Measurements from ENCODE around the gene TRIM3. TPM values are rescaled to one million over a fixed set of nuclear protein-coding genes. Genes with fewer than 3 reads are reported as not detected.

The TRIM3 gene
- total RNA-seq, 1 donor from 2014 or later: 22.0 TPM

DNA sequence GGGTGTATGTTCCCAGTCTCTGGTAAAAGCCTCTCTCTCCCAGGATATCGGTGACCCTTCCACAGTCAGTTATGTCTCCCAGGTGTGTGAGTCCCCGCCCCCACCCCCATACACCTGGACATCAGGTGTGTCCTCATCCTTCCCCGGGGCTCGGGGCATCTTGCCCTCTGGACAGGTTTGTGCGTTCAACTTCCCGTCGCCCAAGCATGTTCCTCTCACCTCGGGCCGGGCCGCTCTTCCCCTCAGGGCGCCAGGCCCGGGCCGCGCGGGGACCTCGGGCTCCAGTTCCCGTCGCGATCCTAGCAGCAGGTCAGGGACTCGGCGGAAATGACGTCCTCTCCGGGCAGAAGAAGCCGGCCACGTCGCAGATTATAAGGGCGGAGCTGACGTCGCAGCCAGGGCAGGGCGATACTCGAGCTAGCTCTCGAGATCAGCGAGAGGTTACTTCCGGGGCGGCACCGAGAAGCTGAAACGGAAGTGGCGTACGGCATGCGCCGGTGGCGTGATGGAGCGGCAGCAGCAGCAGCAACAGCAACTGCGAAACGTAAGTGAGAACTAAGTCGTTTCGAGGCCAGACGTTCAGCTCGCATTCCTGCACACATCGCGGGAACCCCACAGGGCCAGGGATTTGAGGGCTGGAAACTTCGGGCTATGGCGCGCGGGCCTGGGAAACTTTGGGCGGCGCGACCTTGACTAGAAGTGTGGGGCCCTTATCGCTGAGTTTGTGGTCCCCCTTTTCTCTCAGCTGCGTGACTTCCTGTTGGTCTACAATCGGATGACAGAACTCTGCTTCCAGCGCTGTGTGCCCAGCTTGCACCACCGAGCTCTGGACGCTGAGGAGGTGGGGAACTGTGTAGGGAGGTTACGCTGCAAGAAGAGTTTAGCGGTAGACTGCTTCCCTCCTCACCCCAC, 7.5 kb upstream of the TRIM3 start, which contains the start of the genes ARFIP2 and TIMM10B:
Gene ARFIP2 (minus strand): TSS at position 320 of the 912 bp plus-strand sequence. CDS start 910 bp downstream, outside the sequence.
Gene TIMM10B (plus strand): TSS at position 490 of the 912 bp plus-strand sequence. CDS start 16 bp downstream, at position 506.
- Histone ChIP-seq H3K27me3 (no peaks in the 10 kb centered on the region), H3K9me3 (no peaks in the 10 kb centered on the region), H3K4me3 (peak within 1 kb of the TSS; percentile 72), H3K27ac (peak within 1 kb of the TSS; percentile 89), H3K4me1 (peaks cover 26% of the 10 kb centered on the region), H3K36me3 (peaks cover 62% of the 10 kb centered on the region)
- TF ChIP-seq, protein P1, sequence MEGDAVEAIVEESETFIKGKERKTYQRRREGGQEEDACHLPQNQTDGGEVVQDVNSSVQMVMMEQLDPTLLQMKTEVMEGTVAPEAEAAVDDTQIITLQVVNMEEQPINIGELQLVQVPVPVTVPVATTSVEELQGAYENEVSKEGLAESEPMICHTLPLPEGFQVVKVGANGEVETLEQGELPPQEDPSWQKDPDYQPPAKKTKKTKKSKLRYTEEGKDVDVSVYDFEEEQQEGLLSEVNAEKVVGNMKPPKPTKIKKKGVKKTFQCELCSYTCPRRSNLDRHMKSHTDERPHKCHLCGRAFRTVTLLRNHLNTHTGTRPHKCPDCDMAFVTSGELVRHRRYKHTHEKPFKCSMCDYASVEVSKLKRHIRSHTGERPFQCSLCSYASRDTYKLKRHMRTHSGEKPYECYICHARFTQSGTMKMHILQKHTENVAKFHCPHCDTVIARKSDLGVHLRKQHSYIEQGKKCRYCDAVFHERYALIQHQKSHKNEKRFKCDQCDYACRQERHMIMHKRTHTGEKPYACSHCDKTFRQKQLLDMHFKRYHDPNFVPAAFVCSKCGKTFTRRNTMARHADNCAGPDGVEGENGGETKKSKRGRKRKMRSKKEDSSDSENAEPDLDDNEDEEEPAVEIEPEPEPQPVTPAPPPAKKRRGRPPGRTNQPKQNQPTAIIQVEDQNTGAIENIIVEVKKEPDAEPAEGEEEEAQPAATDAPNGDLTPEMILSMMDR (IDR thresholded peaks at IDR 0.05): no peak
- peak; percentile 96 for ATAC-seq
- intact Hi-C loops (cut with DNase I): no loop called here
- peak; percentile 99 for DNase-seq

DNA sequence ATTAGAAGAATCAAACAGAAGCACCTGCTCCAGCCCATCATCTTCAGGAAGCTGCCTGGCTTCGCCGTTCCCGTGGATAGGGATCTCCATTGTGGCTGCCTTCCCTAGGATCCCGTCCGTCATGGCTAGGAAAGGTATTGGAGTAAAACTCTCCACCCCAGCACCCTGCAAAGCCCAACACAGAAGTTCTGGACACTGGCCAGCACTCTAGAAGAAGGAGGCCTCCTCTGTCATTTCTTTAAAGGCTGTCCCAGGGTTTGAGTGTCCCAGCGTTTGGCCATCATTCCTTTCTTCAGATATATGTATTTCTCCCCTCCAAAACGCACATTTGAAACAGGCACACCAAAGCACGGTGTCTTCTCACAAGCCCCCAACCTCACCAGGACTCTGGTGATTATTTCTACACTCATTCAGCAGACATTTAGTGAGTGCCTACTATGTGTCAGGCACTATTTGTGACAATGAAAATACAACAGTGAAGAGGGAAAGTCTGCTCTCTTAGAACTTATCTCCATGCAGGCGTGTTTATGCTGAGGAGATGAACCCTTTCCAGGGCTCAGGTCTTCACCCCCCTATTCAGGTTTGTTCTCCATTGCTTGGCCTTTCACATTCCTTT, 6.7 kb upstream of the TRIM3 start:
- Histone ChIP-seq H3K27me3 (no peaks in the 10 kb centered on the region), H3K36me3 (peaks cover 54% of the 10 kb centered on the region), H3K9me3 (no peaks in the 10 kb centered on the region), H3K4me1 (peaks cover 27% of the 10 kb centered on the region), H3K4me3 (peak overlapping the region; percentile 72), H3K27ac (peak overlapping the region; percentile 89)
- ATAC-seq: no peak
- intact Hi-C loops (cut with DNase I): no loop called here
- TF ChIP-seq, protein P1 (IDR thresholded peaks at IDR 0.05): no peak
- no peak for DNase-seq

DNA sequence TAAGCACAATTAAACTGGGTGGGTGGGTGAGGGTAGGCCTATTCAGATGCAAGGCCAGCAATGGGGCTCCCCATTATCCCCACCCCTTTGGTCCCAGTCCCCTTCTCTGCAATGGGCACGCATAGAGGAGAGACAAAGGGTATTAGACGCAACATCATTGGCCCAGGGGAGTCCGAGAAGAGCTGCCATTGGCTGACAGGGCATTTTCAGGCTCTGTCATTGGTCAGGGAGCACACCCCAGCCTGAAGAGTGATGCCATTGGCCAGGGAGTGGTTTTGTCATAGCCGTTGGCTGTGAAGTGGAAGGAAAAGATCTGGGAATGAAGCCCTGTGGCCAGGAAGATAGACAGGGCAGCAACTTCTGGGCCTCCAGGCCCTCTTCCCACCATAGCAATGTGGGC, 2.8 kb upstream of the TRIM3 start:
- H3K27ac ChIP-seq: no peak overlapping the region
- ATAC-seq (no peak), DNase-seq (no peak)
- no peak overlapping the region for H3K4me3 ChIP-seq
- no peaks in the 10 kb centered on the region for H3K27me3 ChIP-seq
- H3K4me1 ChIP-seq: peaks cover 29% of the 10 kb centered on the region
- intact Hi-C loops (cut with DNase I): no loop called here
- H3K9me3 ChIP-seq: no peaks in the 10 kb centered on the region
- H3K36me3 ChIP-seq: peaks cover 24% of the 10 kb centered on the region
- TF ChIP-seq, protein P1 (IDR thresholded peaks at IDR 0.05): no peak

DNA sequence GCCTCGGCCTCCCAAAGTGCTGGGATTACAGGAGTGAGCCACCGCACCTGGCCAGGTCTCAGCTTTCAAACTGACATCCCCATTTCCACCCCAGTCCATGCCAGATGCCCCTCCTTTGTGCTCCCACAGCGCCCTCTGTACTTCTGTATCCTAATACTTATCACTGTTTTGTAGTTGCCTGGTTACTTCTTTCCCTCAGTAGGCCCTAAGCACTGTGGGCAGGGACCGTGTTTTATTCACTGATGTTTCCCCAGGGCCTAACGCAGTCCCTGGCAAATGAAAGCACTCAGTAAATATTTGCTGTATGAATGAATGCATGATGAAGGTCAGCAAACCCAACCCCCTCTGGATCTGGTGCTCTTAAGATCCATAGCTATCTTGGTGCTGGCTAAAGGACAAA, 2.2 kb upstream of the TRIM3 start:
- peaks cover 29% of the 10 kb centered on the region for H3K4me1 ChIP-seq

DNA sequence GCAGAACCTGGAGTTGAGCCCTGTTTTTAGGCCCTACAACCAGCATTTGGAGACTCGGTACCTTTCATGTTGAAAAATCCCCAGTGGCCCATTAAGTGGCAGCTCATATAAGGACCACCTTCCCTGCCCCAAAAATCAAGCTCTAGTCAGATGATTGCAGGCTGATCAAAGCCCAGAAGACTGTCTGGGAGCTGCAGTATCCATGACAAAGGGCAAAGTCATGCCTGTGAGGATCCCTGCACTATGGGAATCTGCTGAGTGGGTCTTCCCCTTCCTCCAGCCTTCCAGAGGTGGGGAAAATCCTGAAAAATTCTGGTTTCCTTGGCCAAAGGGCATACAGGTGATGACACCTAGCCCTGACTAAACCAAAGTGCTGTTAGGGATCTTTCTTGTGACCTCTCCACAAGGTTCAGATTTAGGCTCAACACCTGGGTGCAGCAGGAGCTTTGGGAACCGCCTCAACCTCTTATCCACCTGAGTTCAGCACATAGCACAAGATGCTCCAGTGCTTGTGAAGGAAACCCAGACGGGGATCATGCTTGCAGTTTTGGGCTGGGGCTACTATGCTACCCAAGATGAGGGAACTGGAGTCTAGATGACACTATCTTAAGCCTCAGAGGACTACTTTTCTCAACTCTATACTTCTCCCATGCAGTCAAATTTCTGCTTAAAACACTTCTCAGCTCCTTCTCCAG, 1.2 kb upstream of the TRIM3 start:
- Histone ChIP-seq H3K27ac (no peak overlapping the region), H3K4me1 (peaks cover 21% of the 10 kb centered on the region), H3K36me3 (peaks cover 24% of the 10 kb centered on the region), H3K27me3 (no peaks in the 10 kb centered on the region), H3K4me3 (no peak overlapping the region), H3K9me3 (no peaks in the 10 kb centered on the region)
- no peak for ATAC-seq
- no peak for DNase-seq
- intact Hi-C loops (cut with DNase I): no loop called here
- TF ChIP-seq, protein P1 (IDR thresholded peaks at IDR 0.05): no peak

More for the DNA sequence above, 2.2 kb upstream of the TRIM3 start:
- Histone ChIP-seq H3K27ac (no peak overlapping the region), H3K36me3 (peaks cover 24% of the 10 kb centered on the region), H3K4me3 (no peak overlapping the region), H3K27me3 (no peaks in the 10 kb centered on the region), H3K9me3 (no peaks in the 10 kb centered on the region)
- intact Hi-C loops (cut with DNase I): no loop called here
- ATAC-seq: no peak
- TF ChIP-seq, protein P1 (IDR thresholded peaks at IDR 0.05): no peak
- no peak for DNase-seq
